SH-SY5Y (cell line): ENCODE data around the gene TMEM266.

Experiments used
- GATA2 ChIP-seq: IDR thresholded peaks from 2 replicates; pipeline ENCODE4 v1.6.1; 2011; ENCODE audit warnings: mild to moderate bottlenecking, low read depth, low read length
- GATA3 ChIP-seq: IDR thresholded peaks from 2 replicates; pipeline ENCODE4 v1.6.1; 2011; ENCODE audit warnings: low read depth, mild to moderate bottlenecking, low read length, moderate library complexity

- TF ChIP-seq GATA2 (no peak), GATA3 (no peak)
These were observed 35.6 kb upstream of the TMEM266 start for GRCh38 chr15:76024021-76024768.
